IMR-90 (cell line): Measurements from ENCODE around the gene FNTB. TPM values are rescaled to one million over a fixed set of nuclear protein-coding genes. Genes with fewer than 3 reads are reported as not detected.

Experiments
- ATAC-seq: fragments of 200-7000 bp; cut with Tn5 transposase; 2 replicates; pipeline ENCODE4 v1.9.1; 2020; ENCODE audit warnings: low read depth, mild to moderate bottlenecking, moderate library complexity
- BruUV-seq: library from RNA; stranded (reverse); fragments of 400-500 nt; replicated peaks from 2 replicates; lab custom pipeline; 2021; lab: Mats Ljungman, UMichigan
- CTCF ChIA-PET: fragments of 300-600 bp; formaldehyde crosslinking; extraction: SDS; loops from one replicate; lab custom pipeline; 2021; ENCODE audit warnings: antibody characterized with exemption; lab: Yijun Ruan, JAX
- POLR2A ChIA-PET: fragments of 300-600 bp; sonication (Branson Sonifier 250); formaldehyde crosslinking; loops from one replicate; lab custom pipeline; 2022; ENCODE audit warnings: antibody characterized with exemption; ENCODE audit not compliant: unreplicated experiment; lab: Charles Lee
- DNase-seq: peaks from one replicate; pipeline ENCODE4 v3.0.0; 2013
- H2AFZ ChIP-seq: replicated peaks from 2 replicates; pipeline ENCODE3; 2013; ENCODE audit warnings: low read length, mild to moderate bottlenecking; ENCODE audit not compliant: poor library complexity
- H2AK5ac ChIP-seq: 2 replicates; pipeline ENCODE4 v1.6.1; 2013; ENCODE audit warnings: low read depth, low read length, inconsistent platforms
- H2AK9ac ChIP-seq: replicated peaks from 2 replicates; pipeline ENCODE3; 2013; ENCODE audit warnings: mild to moderate bottlenecking, low read depth, low read length, moderate library complexity; ENCODE audit not compliant: poor library complexity
- H2BK120ac ChIP-seq: 2 replicates; pipeline ENCODE4 v1.6.1; 2013; ENCODE audit warnings: low read depth, low read length, inconsistent platforms
- H2BK15ac ChIP-seq: 3 replicates; pipeline ENCODE4 v1.6.1; 2013; ENCODE audit warnings: low read depth, low read length, inconsistent platforms
- H2BK20ac ChIP-seq: 2 replicates; pipeline ENCODE4 v1.6.1; 2013; ENCODE audit warnings: low read depth, mild to moderate bottlenecking, inconsistent platforms, low read length, moderate library complexity
- H2BK5ac ChIP-seq: 2 replicates; pipeline ENCODE4 v1.6.1; 2013; ENCODE audit warnings: mild to moderate bottlenecking, low read depth, low read length, inconsistent platforms; ENCODE audit not compliant: poor library complexity, severe bottlenecking
- H3K14ac ChIP-seq: replicated peaks from 2 replicates; pipeline ENCODE4 v1.6.1; 2013; ENCODE audit warnings: low read depth, low read length, inconsistent platforms
- H3K18ac ChIP-seq: 2 replicates; pipeline ENCODE4 v1.6.1; 2013; ENCODE audit warnings: low read depth, low read length, control low read depth
- H3K23ac ChIP-seq: 2 replicates; pipeline ENCODE4 v1.6.1; 2013; ENCODE audit warnings: low read depth, low read length, inconsistent platforms
- H3K27ac ChIP-seq: 2 replicates; pipeline ENCODE4 v1.5.1; 2013; ENCODE audit warnings: mild to moderate bottlenecking, control low read depth, low read length; ENCODE audit not compliant: insufficient read depth
- H3K27me3 ChIP-seq: 2 replicates; pipeline ENCODE4 v1.6.1; 2013; ENCODE audit warnings: low read length; ENCODE audit not compliant: control insufficient read depth, insufficient read depth
- H3K36me3 ChIP-seq: 2 replicates; pipeline ENCODE4 v1.6.1; 2013; ENCODE audit warnings: low read length, mixed read lengths; ENCODE audit not compliant: control insufficient read depth, insufficient read depth
- H3K4ac ChIP-seq: 2 replicates; pipeline ENCODE4 v1.6.1; 2013; ENCODE audit warnings: low read depth, low read length, inconsistent platforms
- H3K4me1 ChIP-seq: 2 replicates; pipeline ENCODE4 v1.6.1; 2013; ENCODE audit warnings: low read length, mixed read lengths; ENCODE audit not compliant: control insufficient read depth, insufficient read depth
- H3K4me2 ChIP-seq: 2 replicates; pipeline ENCODE4 v1.6.1; 2013; ENCODE audit warnings: low read depth, mild to moderate bottlenecking, control low read depth, low read length, moderate library complexity
- H3K4me3 ChIP-seq: 2 replicates; pipeline ENCODE4 v1.5.1; 2013; ENCODE audit warnings: low read depth, mild to moderate bottlenecking, control low read depth, low read length, moderate library complexity; ENCODE audit not compliant: insufficient read depth
- H3K56ac ChIP-seq: 2 replicates; pipeline ENCODE4 v1.6.1; 2013; ENCODE audit warnings: low read length, inconsistent platforms; ENCODE audit not compliant: insufficient read depth; ENCODE audit errors: extremely low read depth
- H3K79me1 ChIP-seq, 2 experiments: 2 replicates each; pipeline ENCODE4 v1.6.1; 2013; ENCODE audit warnings: low read length in 2 of 2, inconsistent platforms in 1 of 2, low read depth in 1 of 2
- H3K9ac ChIP-seq: 2 replicates; pipeline ENCODE4 v1.6.1; 2013; ENCODE audit warnings: low read depth, low read length, control low read depth
- H3K9me1 ChIP-seq: 2 replicates; pipeline ENCODE4 v1.6.1; 2013; ENCODE audit warnings: low read length, inconsistent platforms; ENCODE audit not compliant: insufficient read depth
- H3K9me3 ChIP-seq: 2 replicates; pipeline ENCODE4 v1.6.1; 2013; ENCODE audit warnings: low read length; ENCODE audit not compliant: control insufficient read depth, insufficient read depth
- H4K20me1 ChIP-seq: 2 replicates; pipeline ENCODE4 v1.6.1; 2013; ENCODE audit warnings: low read length, inconsistent platforms; ENCODE audit not compliant: insufficient read depth
- H4K5ac ChIP-seq: 2 replicates; pipeline ENCODE4 v1.6.1; 2013; ENCODE audit warnings: mild to moderate bottlenecking, low read depth, low read length, control low read depth
- H4K8ac ChIP-seq, 2 experiments: 2 replicates each; pipeline ENCODE4 v1.6.1; 2013; ENCODE audit warnings: low read depth in 2 of 2, low read length in 2 of 2, control low read depth in 1 of 2, inconsistent platforms in 1 of 2
- H4K91ac ChIP-seq: 2 replicates; pipeline ENCODE4 v1.6.1; 2013; ENCODE audit warnings: low read depth, low read length, inconsistent platforms; ENCODE audit not compliant: insufficient read depth
- BHLHE40 ChIP-seq: fragments of 150-350 bp; IDR thresholded peaks from 2 replicates; pipeline ENCODE4 v1.6.1; 2016; ENCODE audit warnings: mild to moderate bottlenecking, low read depth, low read length
- FOS ChIP-seq: fragments of 150-350 bp; IDR thresholded peaks from 2 replicates; pipeline ENCODE4 v1.6.1; 2016; ENCODE audit warnings: low read depth, low read length
- MAFK ChIP-seq: IDR thresholded peaks from 2 replicates; pipeline ENCODE4 v1.6.1; 2012; ENCODE audit warnings: low read depth, low read length, improper control_type of control experiment
- RCOR1 ChIP-seq: IDR thresholded peaks from 2 replicates; pipeline ENCODE4 v1.6.1; 2012; ENCODE audit warnings: mild to moderate bottlenecking, low read length, improper control_type of control experiment; ENCODE audit not compliant: insufficient replicate concordance
- SMC3 ChIP-seq: fragments of 150-350 bp; IDR thresholded peaks from 2 replicates; pipeline ENCODE4 v1.6.1; 2016; ENCODE audit warnings: low read depth, mild to moderate bottlenecking, antibody characterized with exemption, low read length, moderate library complexity
- WGBS, 2 experiments: methylation state at CpG; one replicate each; pipeline versions ENCODE4 v1.1.5 to v1.1.7; 2013; ENCODE audit warnings: missing lambda C conversion rate in 2 of 2; ENCODE audit not compliant: insufficient read length in 1 of 2; ENCODE audit errors: extremely low coverage in 2 of 2; 5-methylcytosine and 5-hydroxymethylcytosine counted together
- dilution Hi-C: fragments of 300-500 bp; cut with HindIII; formaldehyde crosslinking; loops from one replicate; pipeline ENCODE4 v1.14.3; 2018; ENCODE audit warnings: low sequenced_read_pairs; ENCODE audit not compliant: unreplicated experiment
- in situ Hi-C: fragments of 300-500 bp; cut with MboI; formaldehyde crosslinking; loops from 3 replicates; pipeline ENCODE4 v1.14.3; 2019; ENCODE audit warnings: low sequenced_read_pairs, inconsistent platforms, mixed read lengths
- intact Hi-C: fragments of 100-400 bp; cut with micrococcal nuclease; formaldehyde crosslinking; loops from 2 replicates; pipeline ENCODE4 v1.10.0; 2022
- polyA plus RNA-seq, 3 experiments: library from polyadenylated mRNA; depleted of rRNA; stranded (reverse); fragments of >200 nt; gene quantifications; 2 replicates each; pipeline ENCODE4 v1.2.3, GENCODE V29; 2012; ENCODE audit warnings: low replicate concordance in 1 of 3
- total RNA-seq: library from RNA; depleted of rRNA; stranded (reverse); fragments of >200 nt; gene quantifications from 2 replicates; pipeline ENCODE4 v1.2.3, GENCODE V29; 2012

The FNTB gene
- total and polyA plus RNA-seq, 2 of the 4 experiments (the other 2 are of a cell fraction), result 9.9 to 18.5 TPM

DNA sequence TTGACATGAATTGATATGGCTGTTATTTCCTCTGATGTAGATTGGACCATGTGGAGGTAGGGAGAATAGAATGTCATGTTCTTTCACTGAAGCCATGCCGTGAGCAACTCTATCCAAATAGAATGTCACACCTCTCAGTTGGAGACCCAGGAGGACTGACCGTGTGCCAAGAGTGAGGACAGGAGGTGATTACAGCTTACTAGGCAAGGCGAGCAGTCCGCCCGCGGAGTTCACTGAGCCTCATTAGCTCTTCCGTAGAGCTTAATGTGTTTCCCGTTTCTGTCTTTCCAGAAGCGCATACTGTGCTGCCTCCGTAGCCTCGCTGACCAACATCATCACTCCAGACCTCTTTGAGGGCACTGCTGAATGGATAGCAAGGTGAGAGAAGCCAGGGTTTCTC is 45.6 kb downstream of the FNTB start:
- ChIA-PET POLR2A (no interaction called here), CTCF (interaction anchor here (0.5 kb wide), 2 partner anchors 21 to 1531 kb away, joined by 3 to 5 read pairs; no protein-coding TSS in a partner anchor)
- H3K27ac ChIP-seq, result no peak overlapping the region
- H3K9me3 ChIP-seq, result no peaks in the 10 kb centered on the region
- peaks cover 3% of the 10 kb centered on the region for H3K9me1 ChIP-seq
- ATAC-seq (no peak), DNase-seq (no peak)
- H3K14ac ChIP-seq, result no peak overlapping the region
- in situ Hi-C loops, result no loop called here
- no peak overlapping the region for H2BK15ac ChIP-seq
- H3K18ac ChIP-seq, result no peak overlapping the region
- H2AFZ ChIP-seq, result no peak overlapping the region
- peaks cover 2% of the 10 kb centered on the region; the same call in 1 of the 2 replicates for H3K4me1 ChIP-seq
- no peak overlapping the region for H4K91ac ChIP-seq
- dilution Hi-C loops, result no loop called here
- no peak overlapping the region for H4K8ac ChIP-seq
- intact Hi-C loops, result no loop called here
- no CpG with 5 or more reads among the region's 11 CpGs for WGBS, 2 experiments
- no peaks in the 10 kb centered on the region for H3K79me1 ChIP-seq
- H3K4ac ChIP-seq, result no peak overlapping the region
- H4K5ac ChIP-seq, result no peak overlapping the region
- H2AK5ac ChIP-seq, result no peak overlapping the region
- no peak overlapping the region for H3K56ac ChIP-seq
- H2BK120ac ChIP-seq, result no peak overlapping the region
- no peak overlapping the region for H3K4me3 ChIP-seq
- no peaks in the 10 kb centered on the region for H3K27me3 ChIP-seq
- no peak overlapping the region for H3K4me2 ChIP-seq
- no peaks in the 10 kb centered on the region for H4K20me1 ChIP-seq
- H3K9ac ChIP-seq, result no peak overlapping the region
- no peak overlapping the region for H2BK5ac ChIP-seq
- no peak overlapping the region for H3K23ac ChIP-seq
- no peak for TF ChIP-seq BHLHE40
- TF ChIP-seq SMC3, result no peak
- no peak for TF ChIP-seq RCOR1
- no peak for TF ChIP-seq FOS
- TF ChIP-seq MAFK, result no peak
- no peak overlapping the region for H2BK20ac ChIP-seq
- no TSS peak for BruUV-seq
- H2AK9ac ChIP-seq, result no peak overlapping the region
- peaks cover 10% of the 10 kb centered on the region for H3K36me3 ChIP-seq
